ENCODE results near the gene BFSP2.

BFSP2 gene

DNA sequence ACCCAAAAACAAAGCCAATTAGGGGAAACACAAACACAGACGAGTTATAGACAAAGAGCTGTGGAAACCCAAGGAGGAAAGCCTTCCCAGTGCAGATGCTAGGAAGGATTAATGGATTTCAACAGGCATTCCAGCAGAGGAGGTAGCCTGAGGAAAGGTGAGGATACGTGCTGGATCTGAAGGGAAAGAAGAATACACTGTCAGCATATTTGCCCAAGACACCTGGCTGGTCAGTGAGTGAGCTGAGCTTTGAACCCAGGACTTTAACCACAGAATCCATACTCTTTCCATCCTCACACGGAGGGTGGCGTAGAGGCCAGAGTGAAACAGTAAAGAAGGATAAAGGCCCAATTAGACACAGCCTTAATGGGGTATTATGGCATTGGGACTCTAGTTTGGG lies 9.1 kb upstream of the BFSP2 start:
- no peaks in the 10 kb centered on the region for H3K4me1 ChIP-seq (ENCODE audit: control insufficient read depth in 1 of 2, insufficient read depth in 1 of 2, low read depth in 1 of 2, low read length in 1 of 2)
- H3K4me3 ChIP-seq (ENCODE audit: low read depth in 1 of 2, low read length in 1 of 2), result no peak overlapping the region
- H3K9me3 ChIP-seq, result no peaks in the 10 kb centered on the region
- no peak overlapping the region for H3K27ac ChIP-seq
- H3K27me3 ChIP-seq, result no peaks in the 10 kb centered on the region
- TF ChIP-seq, protein P1, sequence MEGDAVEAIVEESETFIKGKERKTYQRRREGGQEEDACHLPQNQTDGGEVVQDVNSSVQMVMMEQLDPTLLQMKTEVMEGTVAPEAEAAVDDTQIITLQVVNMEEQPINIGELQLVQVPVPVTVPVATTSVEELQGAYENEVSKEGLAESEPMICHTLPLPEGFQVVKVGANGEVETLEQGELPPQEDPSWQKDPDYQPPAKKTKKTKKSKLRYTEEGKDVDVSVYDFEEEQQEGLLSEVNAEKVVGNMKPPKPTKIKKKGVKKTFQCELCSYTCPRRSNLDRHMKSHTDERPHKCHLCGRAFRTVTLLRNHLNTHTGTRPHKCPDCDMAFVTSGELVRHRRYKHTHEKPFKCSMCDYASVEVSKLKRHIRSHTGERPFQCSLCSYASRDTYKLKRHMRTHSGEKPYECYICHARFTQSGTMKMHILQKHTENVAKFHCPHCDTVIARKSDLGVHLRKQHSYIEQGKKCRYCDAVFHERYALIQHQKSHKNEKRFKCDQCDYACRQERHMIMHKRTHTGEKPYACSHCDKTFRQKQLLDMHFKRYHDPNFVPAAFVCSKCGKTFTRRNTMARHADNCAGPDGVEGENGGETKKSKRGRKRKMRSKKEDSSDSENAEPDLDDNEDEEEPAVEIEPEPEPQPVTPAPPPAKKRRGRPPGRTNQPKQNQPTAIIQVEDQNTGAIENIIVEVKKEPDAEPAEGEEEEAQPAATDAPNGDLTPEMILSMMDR (IDR thresholded peaks at IDR 0.05), result no peak
- no peaks in the 10 kb centered on the region for H3K36me3 ChIP-seq

DNA sequence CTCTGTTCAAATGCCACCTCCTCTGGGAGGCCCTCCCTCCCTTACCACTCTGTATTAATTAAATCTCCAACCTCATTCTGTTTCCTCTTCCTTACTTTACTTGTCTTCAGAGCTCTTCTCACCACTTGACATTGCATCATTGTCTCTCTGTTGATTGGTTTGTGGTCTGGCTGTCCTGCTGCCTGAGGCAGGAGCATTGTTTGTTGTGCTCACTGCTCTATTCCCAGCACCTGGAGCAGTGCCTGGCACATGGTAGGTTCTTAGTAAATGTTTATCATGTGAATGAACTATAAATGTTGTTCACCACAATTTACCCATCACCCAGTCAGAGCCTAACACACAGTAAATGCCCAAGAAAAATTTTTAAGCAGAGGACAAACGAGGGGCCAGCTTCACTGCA lies 6.7 kb upstream of the BFSP2 start:
- no peaks in the 10 kb centered on the region for H3K9me3 ChIP-seq
- no peaks in the 10 kb centered on the region for H3K36me3 ChIP-seq
- TF ChIP-seq, protein P1 (IDR thresholded peaks at IDR 0.05), result no peak
- no peaks in the 10 kb centered on the region for H3K4me1 ChIP-seq (ENCODE audit: control insufficient read depth in 1 of 2, insufficient read depth in 1 of 2, low read depth in 1 of 2, low read length in 1 of 2)
- no peak overlapping the region for H3K27ac ChIP-seq
- H3K4me3 ChIP-seq (ENCODE audit: low read depth in 1 of 2, low read length in 1 of 2), result no peak overlapping the region
- H3K27me3 ChIP-seq, result no peaks in the 10 kb centered on the region

DNA sequence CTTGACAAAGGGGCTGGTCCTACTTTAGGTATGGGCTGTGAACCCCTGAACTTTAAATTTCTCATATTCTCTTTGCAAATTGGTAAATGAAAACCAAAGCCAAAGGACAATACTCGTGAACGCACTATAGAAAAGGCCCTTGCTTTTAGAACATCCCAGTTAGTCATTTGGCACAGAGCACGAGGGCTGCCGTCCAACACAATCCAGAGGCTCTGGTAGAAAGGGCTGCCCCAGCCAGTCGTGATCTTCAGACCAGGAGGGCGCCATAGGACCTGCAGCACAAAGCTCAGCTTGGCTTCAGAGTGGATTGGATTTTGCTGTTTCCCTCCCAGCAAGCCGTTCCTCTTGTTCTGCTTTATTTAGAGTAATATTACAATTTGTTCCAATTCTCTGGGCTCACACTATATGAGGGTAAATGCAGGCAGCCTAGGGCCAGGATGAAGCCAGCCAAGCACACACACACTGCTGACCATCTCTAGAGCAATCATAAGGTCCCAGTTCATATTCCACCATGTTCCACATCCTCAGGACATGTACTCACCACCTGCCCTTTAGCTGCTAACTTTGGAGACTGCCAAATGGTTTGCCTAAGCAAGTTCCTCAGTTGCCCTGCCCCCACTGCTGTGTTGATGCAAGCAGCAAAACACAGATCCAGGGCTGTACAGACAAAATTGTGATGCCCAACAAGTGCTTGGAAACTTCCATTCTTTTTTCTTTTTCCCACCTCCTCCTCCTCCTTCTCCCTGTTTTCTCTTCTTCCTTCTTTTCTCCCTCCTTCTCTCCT lies 6.0 kb upstream of the BFSP2 start:
- Histone ChIP-seq H3K4me1 (ENCODE audit: control insufficient read depth in 1 of 2, insufficient read depth in 1 of 2, low read depth in 1 of 2, low read length in 1 of 2) (no peaks in the 10 kb centered on the region), H3K27me3 (no peaks in the 10 kb centered on the region)

GRCh38 chr3:133394561-133395311 lies 5.1 kb upstream of the BFSP2 start:
- Histone ChIP-seq H3K36me3 (no peaks in the 10 kb centered on the region), H3K4me3 (ENCODE audit: low read depth in 1 of 2, low read length in 1 of 2) (no peak overlapping the region), H3K4me1 (ENCODE audit: control insufficient read depth in 1 of 2, insufficient read depth in 1 of 2, low read depth in 1 of 2, low read length in 1 of 2) (no peaks in the 10 kb centered on the region), H3K27me3 (no peaks in the 10 kb centered on the region), H3K27ac (no peak overlapping the region), H3K9me3 (no peaks in the 10 kb centered on the region)
- TF ChIP-seq, protein P1 (IDR thresholded peaks at IDR 0.05), result no peak

More for the DNA sequence above, 6.0 kb upstream of the BFSP2 start:
- no peak overlapping the region for H3K4me3 ChIP-seq (ENCODE audit: low read depth in 1 of 2, low read length in 1 of 2)
- no peaks in the 10 kb centered on the region for H3K36me3 ChIP-seq
- H3K9me3 ChIP-seq, result no peaks in the 10 kb centered on the region
- H3K27ac ChIP-seq, result no peak overlapping the region
- TF ChIP-seq, protein P1 (IDR thresholded peaks at IDR 0.05), result no peak

DNA sequence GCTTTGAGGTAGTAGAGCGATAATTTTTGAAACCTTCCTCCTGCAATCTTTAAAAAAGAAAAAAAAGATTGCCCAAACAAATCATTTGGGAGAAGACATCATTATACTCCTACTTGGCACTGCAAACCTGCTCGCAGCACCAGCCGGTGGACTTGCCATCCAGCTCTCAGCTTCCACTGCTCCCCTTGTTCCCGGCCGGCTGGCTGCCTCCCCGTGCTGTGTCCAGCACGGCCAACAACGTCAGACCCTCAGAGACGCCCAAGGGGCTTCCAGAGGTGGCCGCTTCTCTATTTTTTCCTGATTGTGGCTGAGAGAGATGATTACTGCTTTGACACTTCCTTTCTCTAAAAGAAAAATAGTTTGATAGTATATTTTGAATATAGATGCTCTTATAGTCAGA lies 3.0 kb upstream of the BFSP2 start:
- TF ChIP-seq, protein P1 (IDR thresholded peaks at IDR 0.05), result no peak
- Histone ChIP-seq H3K4me3 (ENCODE audit: low read depth in 1 of 2, low read length in 1 of 2) (no peak overlapping the region), H3K36me3 (no peaks in the 10 kb centered on the region), H3K9me3 (no peaks in the 10 kb centered on the region), H3K4me1 (ENCODE audit: control insufficient read depth in 1 of 2, insufficient read depth in 1 of 2, low read depth in 1 of 2, low read length in 1 of 2) (no peaks in the 10 kb centered on the region), H3K27ac (no peak overlapping the region), H3K27me3 (no peaks in the 10 kb centered on the region)

All from neutrophil (primary cell).